ENCODE results near the gene SPINK1. TPM values are rescaled to one million over a fixed set of nuclear protein-coding genes. Genes with fewer than 3 reads are reported as not detected.
"Not testable (repeated sequence)": the region's sequence is repeated elsewhere in the genome, so short reads cannot be mapped to it uniquely, and the experiment has no call there.

The SPINK1 gene, protein sequence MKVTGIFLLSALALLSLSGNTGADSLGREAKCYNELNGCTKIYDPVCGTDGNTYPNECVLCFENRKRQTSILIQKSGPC
- 12.1 and 13.5 TPM in 2 replicates for total RNA-seq (2014; rRNA removed; shearing (Covaris generic))
- polyA plus RNA-seq (2015; cell fraction: cytosol; rRNA removed): 6.2 and 16.0 TPM in 2 replicates
- polyA plus RNA-seq (2015; cell fraction: nucleus; rRNA removed): 5.2 TPM in 1 of 2 replicates, not detected in the other

DNA sequence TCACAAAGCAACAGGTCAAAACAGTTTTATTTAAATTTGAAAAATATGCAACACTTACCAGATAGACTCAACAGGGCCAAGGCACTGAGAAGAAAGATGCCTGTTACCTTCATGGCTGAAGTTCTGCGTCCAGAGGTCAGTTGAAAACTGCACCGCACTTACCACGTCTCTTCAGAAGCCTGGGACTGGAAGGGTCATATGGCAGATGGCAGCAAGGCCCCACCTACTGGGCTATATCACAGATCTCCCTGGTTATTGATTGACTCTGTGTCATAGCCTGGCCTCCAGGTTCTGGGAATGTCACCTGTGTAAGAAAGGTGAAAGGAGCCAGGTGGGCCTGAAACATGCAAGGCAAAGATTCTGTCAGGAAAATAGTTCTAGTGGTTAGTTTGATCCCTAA lies at the start of gene SPINK1:
Gene SPINK1 (minus strand): TSS at position 207 of the 400 bp plus-strand sequence. CDS start 94 bp downstream, at position 113.
- in situ Hi-C loops (cut with HindIII; ENCODE audit: low pct_unique_long_range_greater_than_20kb, low sequenced_read_pairs): no loop called here
- DNase-seq (ENCODE audit: low read depth, low spot score): no peak

DNA sequence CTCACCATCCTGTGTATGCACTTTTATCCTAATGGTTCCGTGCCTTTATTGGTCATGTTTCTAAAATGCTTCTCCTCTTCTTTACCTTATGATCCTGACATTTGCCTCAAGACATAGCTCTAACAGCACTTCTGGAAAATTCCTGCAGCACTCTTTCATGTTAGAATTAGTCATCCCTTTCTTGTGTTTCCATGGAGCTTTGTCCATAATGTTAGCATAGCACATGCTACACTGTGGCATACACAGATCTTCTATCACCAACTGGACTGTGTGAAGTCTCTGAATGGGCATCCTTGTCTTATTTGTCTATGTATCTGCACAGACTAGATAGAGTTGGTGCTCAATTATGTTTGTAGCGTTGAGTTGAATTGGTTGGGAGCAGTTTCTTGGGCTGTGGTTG lies 49.0 kb upstream of the SPINK1 start:
- DNase-seq (ENCODE audit: low read depth, low spot score): no peak
- in situ Hi-C loops (cut with HindIII; ENCODE audit: low pct_unique_long_range_greater_than_20kb, low sequenced_read_pairs): loop anchor here (10.0 kb wide), 1 partner anchor 54 kb away; no protein-coding TSS in a partner anchor

DNA sequence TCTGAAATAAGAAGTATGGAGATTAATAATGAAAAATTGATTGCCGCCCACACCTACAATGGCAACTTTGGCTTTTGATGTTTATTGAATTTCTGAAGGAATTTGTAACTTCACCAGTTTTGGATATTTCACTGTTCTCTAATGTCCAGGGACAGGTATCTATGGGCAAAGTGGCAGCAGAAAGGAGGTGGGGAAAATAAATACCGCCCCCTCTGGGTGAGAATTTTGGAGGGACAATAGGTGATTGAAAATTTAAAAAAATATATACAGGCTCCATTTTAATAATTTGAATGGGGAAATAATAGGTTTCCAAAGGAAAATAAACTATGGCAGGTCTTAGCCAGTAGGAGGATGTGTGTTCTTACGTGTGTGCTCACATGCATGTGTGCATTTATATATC lies 48.3 kb upstream of the SPINK1 start:
- in situ Hi-C loops (cut with HindIII; ENCODE audit: low pct_unique_long_range_greater_than_20kb, low sequenced_read_pairs): loop anchor here (10.0 kb wide), 1 partner anchor 55 kb away; no protein-coding TSS in a partner anchor
- DNase-seq (ENCODE audit: low read depth, low spot score): no peak

DNA sequence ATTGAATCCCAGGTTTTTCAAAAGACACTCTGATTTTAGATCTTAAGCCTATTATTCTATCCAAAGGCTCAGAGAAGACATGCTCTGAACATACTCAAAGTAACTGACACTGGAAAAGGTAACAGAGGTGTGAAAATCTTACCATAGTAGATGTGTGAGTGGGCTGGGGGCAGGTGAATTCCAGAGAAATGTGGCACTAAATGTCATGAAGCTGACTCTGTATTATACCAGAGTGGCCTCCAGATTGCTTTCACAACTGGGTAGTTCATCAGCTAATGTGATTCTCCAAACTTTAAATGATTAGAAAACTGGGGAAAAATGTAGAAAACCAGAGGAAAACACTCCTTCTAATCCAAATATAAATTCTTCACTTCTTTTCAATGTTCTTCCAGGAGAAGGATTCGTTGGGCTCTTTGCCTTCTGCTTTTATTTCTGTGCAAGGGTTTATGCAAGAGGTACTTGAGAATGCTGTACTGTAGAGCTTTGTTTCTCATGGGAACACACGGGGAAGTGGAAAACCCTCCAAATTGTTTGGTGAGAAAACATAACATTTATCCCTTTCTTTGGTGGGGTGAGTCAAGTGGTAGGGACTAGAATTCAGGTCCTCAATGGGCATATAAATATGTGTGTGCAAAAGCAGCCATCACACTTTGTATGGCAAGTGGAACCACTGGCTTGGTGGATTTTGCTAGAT lies 46.7 kb upstream of the SPINK1 start, which contains the start of gene SCGB3A2:
Gene SCGB3A2 (plus strand): TSS at position 646 of the 694 bp plus-strand sequence. CDS start 93 bp downstream, outside the sequence.
- in situ Hi-C loops (cut with HindIII; ENCODE audit: low pct_unique_long_range_greater_than_20kb, low sequenced_read_pairs): no loop called here
- DNase-seq (ENCODE audit: low read depth, low spot score): no peak

DNA sequence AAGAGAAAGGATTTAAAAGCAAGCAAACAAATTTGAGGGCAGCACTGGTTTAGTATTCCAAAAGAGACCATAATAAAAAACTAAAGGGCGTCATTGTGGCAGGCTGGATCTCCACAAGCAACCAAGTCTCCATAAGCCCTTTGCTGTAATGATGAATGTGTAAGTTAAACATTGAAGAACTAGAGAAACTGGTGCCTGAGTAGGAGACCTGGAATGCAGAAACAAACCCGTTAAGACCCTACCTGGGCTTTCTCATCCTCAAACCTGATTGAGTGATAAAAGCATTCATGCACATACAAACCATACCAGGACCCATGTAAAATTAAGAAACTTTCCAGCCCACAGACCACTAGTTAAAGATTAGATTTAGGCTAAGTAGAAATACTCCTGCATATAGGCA lies 45.2 kb upstream of the SPINK1 start:
- in situ Hi-C loops (cut with HindIII; ENCODE audit: low pct_unique_long_range_greater_than_20kb, low sequenced_read_pairs): no loop called here
- no peak for DNase-seq (ENCODE audit: low read depth, low spot score)

DNA sequence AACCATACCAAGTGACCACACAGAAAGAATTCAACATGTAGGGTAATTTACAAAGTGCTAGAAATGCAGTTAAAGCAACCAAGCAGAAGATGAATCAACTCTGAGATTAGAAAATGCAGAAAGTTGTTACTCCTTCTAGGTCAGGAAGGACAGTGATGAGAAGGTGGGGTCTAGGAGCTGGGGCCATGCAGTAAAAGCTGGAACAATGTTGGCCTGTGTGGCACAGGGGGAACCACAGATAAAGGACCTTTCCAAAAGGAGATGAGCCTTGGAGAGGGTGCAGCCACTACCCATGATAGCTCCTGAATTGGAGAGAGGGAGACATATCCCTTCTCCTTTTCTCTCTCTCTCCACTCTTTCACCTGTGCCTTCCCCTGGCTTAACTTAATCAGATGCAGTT lies 44.7 kb upstream of the SPINK1 start:
- no peak for DNase-seq (ENCODE audit: low read depth, low spot score)
- in situ Hi-C loops (cut with HindIII; ENCODE audit: low pct_unique_long_range_greater_than_20kb, low sequenced_read_pairs): no loop called here

DNA sequence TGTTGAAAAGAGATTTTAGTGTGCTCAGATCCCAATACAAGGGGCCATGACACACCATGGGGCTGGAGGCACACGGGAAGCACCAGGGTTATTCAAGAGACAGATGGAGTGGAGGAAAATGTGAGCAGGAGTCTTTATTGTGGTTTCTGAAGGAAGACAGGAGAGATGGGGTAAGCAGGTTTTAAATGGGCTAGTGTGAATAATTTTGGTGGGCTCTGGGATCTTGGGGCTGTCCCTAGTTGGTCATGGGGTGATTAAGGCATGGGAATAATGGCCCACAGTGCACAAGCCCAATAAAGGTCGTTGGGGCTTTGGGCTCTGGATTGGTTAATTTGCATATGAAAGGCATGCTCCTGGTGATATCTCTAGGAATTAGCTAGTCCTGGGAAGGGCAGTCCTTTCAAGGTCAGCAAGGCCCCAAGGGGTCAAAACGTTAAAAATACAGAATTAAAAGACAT lies 43.5 kb upstream of the SPINK1 start:
- in situ Hi-C loops (cut with HindIII; ENCODE audit: low pct_unique_long_range_greater_than_20kb, low sequenced_read_pairs): no loop called here
- no peak for DNase-seq (ENCODE audit: low read depth, low spot score)

DNA sequence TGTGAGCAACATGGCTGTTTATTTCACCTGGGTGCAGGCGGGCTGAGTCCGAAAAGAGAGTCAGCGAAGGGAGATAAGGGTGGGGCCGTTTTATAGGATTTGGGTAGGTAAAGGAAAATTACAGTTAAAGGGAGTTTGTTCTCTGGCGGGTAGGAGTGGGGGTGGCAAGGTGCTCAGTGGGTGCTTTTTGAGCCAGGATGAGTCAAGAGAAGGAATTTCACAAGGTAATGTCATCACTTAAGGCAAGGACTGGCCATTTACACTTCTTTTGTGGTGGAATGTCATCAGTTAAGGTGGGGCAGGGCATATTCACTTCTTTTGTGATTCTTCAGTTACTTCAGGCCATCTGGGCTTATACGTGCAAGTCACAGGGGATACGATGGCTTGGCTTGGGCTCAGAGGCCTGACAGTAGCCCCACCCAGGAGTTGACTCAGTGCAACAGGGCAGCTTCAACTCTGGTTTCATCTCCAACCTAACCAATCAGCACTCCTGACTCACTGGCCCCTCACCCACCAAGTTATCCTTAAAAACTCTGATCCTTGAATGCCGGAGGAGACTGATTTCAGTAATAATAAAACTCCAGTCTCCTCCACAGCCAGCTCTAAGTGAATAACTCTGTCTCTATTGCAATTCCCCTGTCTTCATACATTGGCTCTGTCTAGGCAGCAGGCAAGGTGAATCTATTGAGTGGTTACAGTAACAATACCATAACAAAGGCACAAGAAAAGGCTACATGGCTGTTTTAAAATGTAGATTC lies 42.8 kb upstream of the SPINK1 start:
- DNase-seq (ENCODE audit: low read depth, low spot score); in situ Hi-C loops (cut with HindIII; ENCODE audit: low pct_unique_long_range_greater_than_20kb, low sequenced_read_pairs): not testable (repeated sequence)

DNA sequence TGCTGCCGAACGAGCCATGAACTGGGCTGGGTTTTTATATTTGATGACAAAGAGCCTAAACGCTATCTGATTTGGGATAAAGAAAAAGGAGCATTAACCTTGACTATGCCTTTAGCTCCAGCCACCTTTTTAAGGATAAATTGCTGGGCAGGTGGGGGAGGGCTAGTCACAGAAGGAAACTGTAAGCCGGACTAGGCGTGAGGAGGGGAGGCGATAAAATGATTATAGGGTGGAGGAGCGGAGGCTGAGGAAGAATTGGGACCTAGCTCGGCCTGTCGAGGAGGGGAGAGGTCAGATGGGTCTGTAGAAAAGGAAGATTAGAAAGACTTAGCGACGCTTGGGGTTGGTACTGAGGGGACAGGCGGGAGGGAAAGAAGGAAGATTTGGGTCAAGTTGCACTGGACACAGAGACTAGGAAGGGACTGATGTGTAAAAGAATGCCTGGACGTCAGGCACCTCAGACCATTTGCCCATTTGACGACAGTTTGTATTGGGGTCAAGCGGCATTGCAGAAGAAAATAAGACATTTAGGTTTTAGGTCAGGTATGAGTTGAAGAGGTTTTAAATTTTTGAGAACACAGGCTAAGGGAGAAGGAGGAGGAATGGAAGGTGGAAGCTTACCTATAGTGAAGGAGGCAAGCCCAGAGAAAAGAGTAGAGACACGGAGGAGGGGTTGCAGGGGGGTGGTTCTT lies 41.4 kb upstream of the SPINK1 start:
- DNase-seq (ENCODE audit: low read depth, low spot score); in situ Hi-C loops (cut with HindIII; ENCODE audit: low pct_unique_long_range_greater_than_20kb, low sequenced_read_pairs): not testable (repeated sequence)

DNA sequence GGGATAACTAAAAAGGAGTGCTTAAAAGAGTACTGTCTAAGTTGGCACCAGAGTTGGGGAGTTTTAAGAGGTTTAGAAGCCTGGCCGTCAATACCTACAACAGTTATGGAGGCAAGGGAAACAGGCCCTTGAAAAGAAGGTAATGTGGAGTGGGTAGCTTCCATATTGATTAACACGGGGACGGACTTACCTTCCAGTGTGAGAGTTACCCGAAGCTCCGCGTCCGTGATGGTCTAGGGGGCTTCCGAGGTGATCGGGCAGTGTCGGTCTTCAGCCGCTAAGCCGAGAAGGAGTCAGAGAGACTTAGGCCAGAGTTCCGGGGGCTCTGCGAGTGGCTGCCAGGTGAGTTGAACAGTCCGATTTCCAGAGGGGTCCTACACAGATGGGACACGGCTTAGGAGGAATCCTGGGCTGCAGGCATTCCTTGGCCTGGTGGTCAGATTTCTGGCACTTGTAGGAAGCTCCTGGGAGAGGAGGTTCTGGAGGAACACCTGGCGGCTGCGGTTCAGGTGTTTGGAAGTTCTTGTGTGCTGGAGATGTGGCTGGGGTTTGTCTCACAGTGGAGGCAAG lies 40.6 kb upstream of the SPINK1 start:
- in situ Hi-C loops (cut with HindIII; ENCODE audit: low pct_unique_long_range_greater_than_20kb, low sequenced_read_pairs); DNase-seq (ENCODE audit: low read depth, low spot score): not testable (repeated sequence)

DNA sequence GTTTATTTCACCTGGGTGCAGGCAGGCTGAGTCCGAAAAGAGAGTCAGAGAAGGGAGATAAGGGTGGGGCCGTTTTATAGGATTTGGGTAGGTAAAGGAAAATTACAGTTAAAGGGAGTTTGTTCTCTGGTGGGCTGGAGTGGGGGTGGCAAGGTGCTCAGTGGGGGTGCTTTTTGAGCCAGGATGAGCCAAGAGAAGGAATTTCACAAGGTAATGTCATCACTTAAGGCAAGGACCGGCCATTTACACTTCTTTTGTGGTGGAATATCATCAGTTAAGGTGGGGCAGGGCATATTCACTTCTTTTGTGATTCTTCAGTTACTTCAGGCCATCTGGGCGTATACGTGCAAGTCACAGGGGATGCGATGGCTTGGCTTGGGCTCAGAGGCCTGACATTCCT lies 38.4 kb upstream of the SPINK1 start:
- in situ Hi-C loops (cut with HindIII; ENCODE audit: low pct_unique_long_range_greater_than_20kb, low sequenced_read_pairs); DNase-seq (ENCODE audit: low read depth, low spot score): not testable (repeated sequence)

DNA sequence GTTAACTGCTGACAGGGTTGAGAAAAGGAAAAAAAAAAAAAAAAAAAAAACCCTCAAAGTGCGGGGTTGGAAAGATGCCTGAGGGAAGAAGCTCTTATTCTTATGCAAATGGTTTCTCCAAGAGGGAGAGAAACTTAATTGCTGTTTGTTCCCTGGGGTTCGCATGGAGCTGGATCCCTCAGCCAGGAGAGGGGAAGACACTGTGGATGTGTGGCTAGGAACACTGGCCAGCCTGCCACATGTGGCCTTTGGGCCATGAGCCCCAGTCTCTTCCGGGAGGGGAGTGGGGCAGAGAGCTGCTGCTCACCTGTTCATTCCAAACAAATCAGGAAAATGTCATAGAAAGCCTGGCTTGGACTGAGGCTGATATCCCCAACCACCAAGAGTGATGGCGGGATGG lies 37.6 kb upstream of the SPINK1 start:
- in situ Hi-C loops (cut with HindIII; ENCODE audit: low pct_unique_long_range_greater_than_20kb, low sequenced_read_pairs): no loop called here
- DNase-seq (ENCODE audit: low read depth, low spot score): no peak

DNA sequence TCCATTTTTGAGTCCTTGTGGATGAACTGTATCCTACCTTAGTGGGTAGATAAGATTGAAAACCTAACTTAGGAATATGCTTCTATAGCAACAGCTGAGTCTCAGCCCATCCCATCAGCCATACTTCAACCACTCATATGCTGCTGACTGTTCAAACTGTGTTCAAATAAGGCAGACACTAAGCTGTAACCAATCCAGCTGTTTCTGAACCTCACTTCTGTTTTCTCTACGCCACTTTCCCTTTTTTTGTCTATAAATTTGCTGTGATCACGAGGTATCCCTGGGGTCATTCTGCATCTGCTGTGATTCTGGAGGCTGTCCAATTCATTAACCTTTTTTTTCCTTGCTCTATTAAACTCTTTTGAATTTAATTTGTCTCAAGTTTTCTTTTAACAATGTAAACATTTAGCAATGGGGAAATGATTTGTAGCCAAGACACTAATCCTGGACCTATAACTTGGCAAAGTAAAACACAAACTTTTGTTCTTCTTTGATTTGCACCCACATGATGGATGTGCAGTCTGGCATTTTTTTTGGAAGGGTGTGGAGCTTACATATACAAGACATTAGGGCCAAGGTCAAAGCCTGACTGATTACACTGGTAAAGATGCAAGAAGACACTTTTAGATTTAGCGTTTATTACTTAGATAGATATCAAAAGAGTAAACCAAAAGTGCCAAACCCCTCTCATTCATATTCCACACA lies 32.1 kb upstream of the SPINK1 start:
- in situ Hi-C loops (cut with HindIII; ENCODE audit: low pct_unique_long_range_greater_than_20kb, low sequenced_read_pairs): no loop called here

DNA sequence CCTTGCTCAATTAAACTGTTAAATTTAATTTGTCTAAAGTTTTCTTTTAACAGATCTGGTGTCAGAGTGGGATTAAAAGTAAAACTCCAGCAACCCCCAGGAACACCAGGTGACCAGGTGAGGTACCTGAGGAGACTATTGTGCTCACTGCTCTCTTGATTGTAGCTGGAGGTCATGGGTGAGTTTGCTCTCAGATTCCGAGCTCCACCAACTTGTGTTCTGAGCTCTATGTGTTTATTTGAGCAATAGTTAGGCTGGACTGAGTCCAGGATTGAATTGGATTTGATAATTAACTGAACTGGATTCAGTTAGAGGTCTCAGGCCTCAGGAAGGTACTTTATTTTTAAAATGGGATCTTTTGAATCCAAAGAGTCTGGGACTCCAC lies 29.2 kb upstream of the SPINK1 start:
- no peak for DNase-seq (ENCODE audit: low read depth, low spot score)
- in situ Hi-C loops (cut with HindIII; ENCODE audit: low pct_unique_long_range_greater_than_20kb, low sequenced_read_pairs): no loop called here

More for the DNA sequence above, 32.1 kb upstream of the SPINK1 start:
- no peak for DNase-seq (ENCODE audit: low read depth, low spot score)

DNA sequence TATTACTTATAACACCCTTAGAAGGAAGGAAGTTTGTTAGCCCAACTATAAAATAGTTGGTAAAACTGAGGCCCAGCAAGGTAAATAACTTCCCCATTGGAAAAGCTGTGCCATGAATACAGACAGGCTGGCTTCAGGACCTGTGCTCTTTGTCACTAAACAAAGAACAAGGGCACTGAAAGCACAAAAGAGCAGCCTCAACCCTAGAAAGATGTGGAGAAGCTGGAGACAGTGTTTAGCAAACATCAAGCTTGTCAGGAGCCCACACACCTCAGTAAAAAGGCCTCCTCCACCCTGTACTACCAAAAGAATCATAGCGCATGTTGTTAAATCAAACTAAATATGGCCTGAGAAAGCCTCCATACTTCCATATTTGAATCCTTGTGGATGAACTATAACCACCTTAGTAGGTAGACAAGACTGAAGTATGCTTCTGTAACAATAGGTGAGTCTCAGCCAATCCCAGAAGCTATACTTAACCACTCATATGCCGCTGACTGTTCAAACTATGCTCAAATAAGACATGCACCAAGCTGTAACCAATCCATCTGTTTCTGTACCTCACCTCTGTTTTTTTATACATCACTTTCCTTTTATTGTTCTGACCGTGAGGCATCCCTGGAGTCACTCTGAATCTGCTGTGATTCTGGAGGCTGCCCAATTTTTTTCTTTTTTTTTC lies 28.6 kb upstream of the SPINK1 start:
- in situ Hi-C loops (cut with HindIII; ENCODE audit: low pct_unique_long_range_greater_than_20kb, low sequenced_read_pairs): no loop called here

DNA sequence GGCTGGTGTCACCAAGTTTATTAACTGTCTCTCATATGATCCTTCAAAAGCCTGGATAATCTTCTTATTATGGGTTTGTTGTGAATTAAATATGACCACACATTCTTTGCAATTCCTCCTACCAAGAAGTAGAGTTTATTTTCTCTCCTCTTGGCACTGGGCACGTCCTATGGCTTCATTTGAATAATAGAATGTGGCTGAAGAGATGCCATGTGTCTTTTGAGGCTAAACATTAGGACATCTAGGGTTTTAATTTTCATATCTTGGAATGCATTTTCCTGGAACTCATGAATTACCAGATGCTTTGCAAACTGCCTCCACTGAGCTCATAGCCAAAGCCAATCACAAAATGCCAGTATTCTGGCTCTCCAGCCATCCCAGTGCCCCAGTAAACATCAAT lies 27.1 kb upstream of the SPINK1 start:
- DNase-seq (ENCODE audit: low read depth, low spot score): no peak
- in situ Hi-C loops (cut with HindIII; ENCODE audit: low pct_unique_long_range_greater_than_20kb, low sequenced_read_pairs): no loop called here

More for the DNA sequence above, 28.6 kb upstream of the SPINK1 start:
- DNase-seq (ENCODE audit: low read depth, low spot score): no peak

Data from SK-MEL-5 (cell line).